HG02798 (cell line): ENCODE data around the gene POU3F3.

Experiments used
- ATAC-seq: cut with Tn5 transposase; IDR thresholded peaks from one replicate; pipeline ENCODE4 v1.9.1; 2021; ENCODE audit warnings: mild to moderate bottlenecking; ENCODE audit not compliant: unreplicated experiment, poor library complexity

The POU3F3 gene

DNA sequence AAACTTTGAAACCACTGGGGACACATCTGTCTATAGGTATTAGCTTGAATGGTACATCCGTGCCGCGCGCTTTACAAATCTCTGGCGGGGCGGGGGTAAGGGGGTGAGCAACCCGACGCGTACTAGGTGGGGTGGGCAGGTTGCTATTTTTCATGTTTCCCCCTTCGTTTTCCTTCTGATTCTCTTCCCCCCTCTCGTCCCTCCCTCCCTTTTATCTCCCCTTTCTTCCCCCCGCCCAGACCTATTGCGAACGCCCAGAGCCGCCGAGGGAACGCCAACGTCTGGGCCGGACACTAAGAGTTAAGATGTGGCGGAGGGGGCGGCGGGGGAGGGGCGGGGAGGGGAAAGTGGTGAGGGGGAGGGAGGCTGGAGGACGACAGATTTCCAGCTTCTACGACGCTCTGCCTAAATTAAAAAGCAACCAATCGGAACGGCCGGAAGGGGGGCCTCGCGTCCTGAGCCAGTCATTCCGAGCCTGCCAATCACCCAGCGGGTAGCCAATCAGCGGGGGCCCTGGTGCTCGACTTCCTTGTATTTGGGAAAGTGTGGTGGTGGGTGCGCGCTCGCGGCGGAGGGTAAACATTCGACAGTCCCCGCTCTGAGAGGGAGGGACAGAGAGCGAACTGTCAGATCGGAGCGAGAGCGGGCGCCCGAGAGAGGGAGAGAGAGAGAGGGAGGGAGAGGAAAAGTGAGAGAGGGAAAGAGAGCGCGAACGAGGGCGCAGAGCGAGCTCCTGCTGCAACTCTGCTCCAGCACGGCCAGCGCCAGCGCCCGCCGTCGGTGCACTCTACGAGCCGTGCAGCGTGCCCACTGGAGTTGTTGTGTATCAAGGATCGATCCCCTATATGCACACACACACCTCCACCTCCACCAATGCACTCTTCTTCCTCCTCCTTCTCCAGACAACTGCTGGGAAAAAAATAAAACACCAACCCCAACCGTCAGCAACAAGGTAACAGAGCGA is at the start of gene POU3F3:
TSS of gene POU3F3 (plus strand) at position 582 of the 964 bp plus-strand sequence. CDS start 1,396 bp downstream, outside the sequence.
- peak; percentile 67 for ATAC-seq

GRCh38 chr2:104804148-104804890 is 49.6 kb upstream of the POU3F3 start:
- ATAC-seq = no peak

DNA sequence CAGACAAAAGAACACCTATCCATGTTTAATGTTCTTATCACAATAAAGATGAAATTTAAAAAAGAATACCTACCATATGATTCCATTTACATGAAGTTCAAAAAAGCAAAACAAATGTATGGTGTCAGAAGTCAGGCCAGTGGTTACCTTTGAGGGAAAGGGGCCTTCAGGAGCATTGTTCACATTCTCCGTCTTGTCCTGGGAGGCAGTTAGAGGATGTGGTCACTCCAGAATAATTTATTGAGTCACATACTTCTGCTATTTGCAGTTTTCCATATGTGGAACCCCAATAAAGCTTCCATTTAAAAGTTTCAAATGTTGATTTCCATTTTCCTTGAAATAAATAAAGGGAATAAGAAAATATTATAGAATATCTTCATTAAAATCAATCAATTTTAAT is 41.6 kb upstream of the POU3F3 start:
- ATAC-seq = no peak

- no peak for ATAC-seq
These were observed 37.8 kb upstream of the POU3F3 start for GRCh38 chr2:104816143-104816542.

DNA sequence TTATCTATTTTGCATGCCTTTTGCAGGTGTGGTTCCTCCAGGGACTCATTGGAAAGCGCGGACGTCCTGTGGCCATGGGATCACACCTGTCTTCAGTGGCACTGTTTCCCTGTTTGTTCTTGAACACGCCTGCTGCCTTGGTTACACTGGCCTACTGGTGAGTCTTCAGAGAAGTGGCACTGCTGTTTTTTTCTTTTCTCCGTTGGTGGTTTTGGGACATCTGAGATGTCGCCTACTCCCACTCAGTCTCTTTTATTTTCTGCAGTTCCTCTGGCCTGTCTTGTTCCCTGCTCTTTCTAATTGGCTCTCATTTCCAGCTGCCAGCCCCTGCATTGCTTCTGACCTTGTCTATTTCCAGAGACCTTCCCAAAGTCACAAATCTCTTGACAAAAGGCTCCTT is 35.7 kb upstream of the POU3F3 start:
- ATAC-seq = no peak

- ATAC-seq = no peak
These were observed 33.8 kb upstream of the POU3F3 start for GRCh38 chr2:104820126-104820525.

GRCh38 chr2:104825124-104825865 is 28.6 kb upstream of the POU3F3 start:
- no peak for ATAC-seq

DNA sequence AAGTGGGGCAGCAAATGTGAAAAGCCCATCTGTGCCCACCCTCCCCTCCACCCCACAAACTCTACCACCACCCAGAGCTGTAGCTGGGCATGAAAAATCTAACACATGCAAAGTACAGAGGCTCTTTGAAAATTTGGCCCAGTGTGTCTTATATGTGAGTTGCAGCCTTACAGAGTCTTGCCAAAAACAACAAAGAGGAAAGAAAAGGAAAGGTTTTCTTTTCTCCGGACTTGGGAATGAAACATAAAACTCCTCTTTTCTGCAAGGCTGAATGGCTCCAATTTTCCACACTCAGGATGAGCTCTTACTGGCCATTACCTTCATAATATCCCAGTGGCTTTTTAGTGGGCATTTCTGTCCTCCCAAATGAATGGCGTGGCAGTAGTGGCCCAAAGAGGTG is 27.9 kb upstream of the POU3F3 start:
- no peak for ATAC-seq

- ATAC-seq = no peak
These were observed 22.2 kb upstream of the POU3F3 start for GRCh38 chr2:104831742-104832141.

DNA sequence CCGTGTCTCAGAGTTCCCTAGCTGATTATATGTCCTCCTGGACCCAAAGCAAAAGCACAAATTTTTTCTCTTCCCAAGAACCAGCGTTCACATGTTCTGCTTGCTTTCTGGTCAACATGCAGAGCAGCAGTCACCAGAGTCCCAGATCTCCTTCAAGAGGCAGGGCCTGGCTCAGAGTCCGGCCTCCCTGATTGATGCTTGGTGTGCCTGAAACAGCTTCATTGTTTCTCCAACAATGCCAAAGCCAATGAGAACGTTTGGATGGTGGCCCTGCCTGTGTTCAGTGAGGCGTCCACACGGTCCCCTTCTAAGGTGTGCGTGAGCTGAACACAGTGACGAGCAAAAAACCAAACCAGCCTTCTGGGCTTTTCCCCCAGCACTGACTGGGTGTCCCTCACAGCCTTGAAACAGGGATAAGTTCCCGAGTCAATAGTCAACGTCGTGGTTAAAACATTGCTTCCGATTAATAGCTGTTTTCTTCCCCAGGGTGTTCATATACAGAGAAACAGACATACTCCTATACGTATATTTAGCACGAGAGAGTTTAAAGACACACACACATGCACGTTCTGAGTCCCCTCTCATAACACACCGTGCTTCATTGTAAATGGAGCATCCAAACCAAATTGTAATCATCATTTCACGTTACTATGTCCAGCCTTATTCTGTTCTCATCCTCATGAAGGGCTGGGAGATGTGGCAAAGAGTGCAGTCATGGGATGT is 19.3 kb upstream of the POU3F3 start:
- ATAC-seq = no peak

- ATAC-seq = no peak
These were observed 17.6 kb upstream of the POU3F3 start for GRCh38 chr2:104836265-104836664.

GRCh38 chr2:104836841-104837240 is 17.1 kb upstream of the POU3F3 start:
- ATAC-seq = no peak

- no peak for ATAC-seq
These were observed 13.8 kb upstream of the POU3F3 start for GRCh38 chr2:104840156-104840555.

GRCh38 chr2:104840893-104841585 is 12.9 kb upstream of the POU3F3 start:
- no peak for ATAC-seq

- no peak for ATAC-seq
These were observed 12.2 kb upstream of the POU3F3 start for GRCh38 chr2:104841744-104842143.

GRCh38 chr2:104844807-104845551 is 8.9 kb upstream of the POU3F3 start:
- no peak for ATAC-seq

- ATAC-seq = no peak
These were observed 8.4 kb upstream of the POU3F3 start for GRCh38 chr2:104845552-104845931.

DNA sequence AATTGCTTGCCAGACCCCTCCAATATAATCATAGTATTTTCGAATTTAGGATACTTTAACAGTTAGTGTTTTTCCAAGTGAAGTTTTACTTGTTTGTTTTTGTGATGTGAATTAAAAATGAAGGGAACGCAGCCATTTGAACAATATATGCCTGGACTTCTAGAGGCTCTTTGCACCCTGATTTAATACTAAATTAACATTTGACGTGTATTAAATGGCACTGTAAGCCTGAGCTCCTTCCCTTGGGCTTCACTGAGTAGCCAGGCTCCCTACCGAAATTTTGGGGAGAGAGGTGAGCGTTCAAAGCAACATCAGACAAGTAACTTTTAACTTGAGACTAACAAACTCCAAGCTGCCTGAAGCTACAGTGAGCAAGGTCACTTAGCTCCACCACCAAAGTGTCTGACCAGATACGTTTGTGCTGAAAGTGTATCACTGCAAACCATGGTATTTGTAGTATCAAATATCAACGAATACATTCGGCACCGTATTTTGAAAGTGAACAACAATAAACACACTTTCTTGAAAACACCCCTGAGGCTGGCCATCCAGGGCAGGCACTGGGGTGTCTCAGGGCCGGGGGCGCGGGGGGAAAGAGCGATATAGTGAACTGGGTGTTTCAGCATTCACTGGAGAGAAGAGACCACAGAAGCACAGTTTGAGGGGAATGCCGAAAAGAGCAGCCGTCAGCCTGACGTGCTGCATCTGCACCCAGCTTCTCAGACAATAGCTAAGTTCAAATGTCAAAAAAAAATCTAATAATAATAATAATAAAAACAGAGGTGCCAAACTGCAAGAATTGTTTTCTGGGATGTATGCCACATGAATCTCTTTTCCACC is 7.7 kb upstream of the POU3F3 start:
- no peak for ATAC-seq
